Mucosa of descending colon (tissue), 3 donors: ENCODE data around the gene EIF3CL. TPM values are rescaled to one million over a fixed set of nuclear protein-coding genes. Genes with fewer than 3 reads are reported as not detected.
A peak's percentile ranks its signal among the peaks of the same experiment; 100 is the strongest.
"Not testable (repeated sequence)": the region's sequence is repeated elsewhere in the genome, so short reads cannot be mapped to it uniquely, and the experiment has no call there.

ENCODE experiments used
- ATAC-seq: fragments of 200-7000 bp; cut with Tn5 transposase; one replicate; pipeline ENCODE4 v1.9.1; 2020; ENCODE audit warnings: mild to moderate bottlenecking, moderate library complexity
- DNase-seq, 3 donors: peaks; one replicate each; pipeline ENCODE4 v3.0.0-alpha.2; 2020
- H3K36me3 ChIP-seq: fragments of 200-600 bp; one replicate; pipeline ENCODE4 v1.8.0; 2021; ENCODE audit warnings: low read depth, mild to moderate bottlenecking
- H3K4me1 ChIP-seq: fragments of 200-600 bp; one replicate; pipeline ENCODE4 v1.8.0; 2021; ENCODE audit warnings: low read depth, mild to moderate bottlenecking
- H3K4me3 ChIP-seq: fragments of 200-600 bp; one replicate; pipeline ENCODE4 v1.8.0; 2021; ENCODE audit warnings: mild to moderate bottlenecking
- H3K9me3 ChIP-seq: fragments of 200-600 bp; one replicate; pipeline ENCODE4 v1.8.0; 2021; ENCODE audit warnings: mild to moderate bottlenecking
- intact Hi-C, 2 donors: fragments of 100-400 bp; cut with DNase I in 1 of 2; cut with micrococcal nuclease in 1 of 2; formaldehyde crosslinking; loops; one replicate each; pipeline versions ENCODE4 v1.11.0 to v1.11.1; 2022; cut with DNase I, micrococcal nuclease
- long read RNA-seq, 2 donors: library from polyadenylated mRNA; unstranded; transcript quantifications; one replicate each; pipeline ENCODE4 v2.0.0, GENCODE V29; 2019 to 2021
- total RNA-seq, 3 donors: library from RNA; stranded (reverse); fragmentation: NEBNext Ultra II Directional in 2 of 3; extraction: Animal tissue kit (Norgen Biotek cat#: 25700) in 2 of 3; gene quantifications; one replicate each; pipeline versions ENCODE4 v1.2.1 to v1.2.4, GENCODE V29; 2021 to 2023
- donor health status: DM: no; HTN: no; CAD: no; lungs with moderate emphysema.
- donor health status: DM: no; HTN: no; CAD: no.
- donor health status: DM: no; HTN: yes; CAD: no.

EIF3CL gene, protein sequence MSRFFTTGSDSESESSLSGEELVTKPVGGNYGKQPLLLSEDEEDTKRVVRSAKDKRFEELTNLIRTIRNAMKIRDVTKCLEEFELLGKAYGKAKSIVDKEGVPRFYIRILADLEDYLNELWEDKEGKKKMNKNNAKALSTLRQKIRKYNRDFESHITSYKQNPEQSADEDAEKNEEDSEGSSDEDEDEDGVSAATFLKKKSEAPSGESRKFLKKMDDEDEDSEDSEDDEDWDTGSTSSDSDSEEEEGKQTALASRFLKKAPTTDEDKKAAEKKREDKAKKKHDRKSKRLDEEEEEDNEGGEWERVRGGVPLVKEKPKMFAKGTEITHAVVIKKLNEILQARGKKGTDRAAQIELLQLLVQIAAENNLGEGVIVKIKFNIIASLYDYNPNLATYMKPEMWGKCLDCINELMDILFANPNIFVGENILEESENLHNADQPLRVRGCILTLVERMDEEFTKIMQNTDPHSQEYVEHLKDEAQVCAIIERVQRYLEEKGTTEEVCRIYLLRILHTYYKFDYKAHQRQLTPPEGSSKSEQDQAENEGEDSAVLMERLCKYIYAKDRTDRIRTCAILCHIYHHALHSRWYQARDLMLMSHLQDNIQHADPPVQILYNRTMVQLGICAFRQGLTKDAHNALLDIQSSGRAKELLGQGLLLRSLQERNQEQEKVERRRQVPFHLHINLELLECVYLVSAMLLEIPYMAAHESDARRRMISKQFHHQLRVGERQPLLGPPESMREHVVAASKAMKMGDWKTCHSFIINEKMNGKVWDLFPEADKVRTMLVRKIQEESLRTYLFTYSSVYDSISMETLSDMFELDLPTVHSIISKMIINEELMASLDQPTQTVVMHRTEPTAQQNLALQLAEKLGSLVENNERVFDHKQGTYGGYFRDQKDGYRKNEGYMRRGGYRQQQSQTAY
- 100 to 1,000 TPM in 1 of 3 donors, 10 to 100 TPM in 2; 36.5 to 104 (median 52.4) TPM for total RNA-seq
- long read RNA-seq, donor 1, transcript EIF3CL-201 (21 exons, 3,085 nt), result major isoform, 6 of 19 reads
- long read RNA-seq, donor 1, partial matches to known transcripts, result 11 of 19 reads
- long read RNA-seq, donor 1, other reads (novel, unspliced or antisense), result 1 of 19 reads
- long read RNA-seq, donor 2, transcript EIF3CL-201 (21 exons, 3,085 nt), result major isoform, 5 of 19 reads
- long read RNA-seq, donor 2, partial matches to known transcripts, result 14 of 19 reads
- long read RNA-seq, donor 2, other reads (novel, unspliced or antisense), result 0 of 19 reads

DNA sequence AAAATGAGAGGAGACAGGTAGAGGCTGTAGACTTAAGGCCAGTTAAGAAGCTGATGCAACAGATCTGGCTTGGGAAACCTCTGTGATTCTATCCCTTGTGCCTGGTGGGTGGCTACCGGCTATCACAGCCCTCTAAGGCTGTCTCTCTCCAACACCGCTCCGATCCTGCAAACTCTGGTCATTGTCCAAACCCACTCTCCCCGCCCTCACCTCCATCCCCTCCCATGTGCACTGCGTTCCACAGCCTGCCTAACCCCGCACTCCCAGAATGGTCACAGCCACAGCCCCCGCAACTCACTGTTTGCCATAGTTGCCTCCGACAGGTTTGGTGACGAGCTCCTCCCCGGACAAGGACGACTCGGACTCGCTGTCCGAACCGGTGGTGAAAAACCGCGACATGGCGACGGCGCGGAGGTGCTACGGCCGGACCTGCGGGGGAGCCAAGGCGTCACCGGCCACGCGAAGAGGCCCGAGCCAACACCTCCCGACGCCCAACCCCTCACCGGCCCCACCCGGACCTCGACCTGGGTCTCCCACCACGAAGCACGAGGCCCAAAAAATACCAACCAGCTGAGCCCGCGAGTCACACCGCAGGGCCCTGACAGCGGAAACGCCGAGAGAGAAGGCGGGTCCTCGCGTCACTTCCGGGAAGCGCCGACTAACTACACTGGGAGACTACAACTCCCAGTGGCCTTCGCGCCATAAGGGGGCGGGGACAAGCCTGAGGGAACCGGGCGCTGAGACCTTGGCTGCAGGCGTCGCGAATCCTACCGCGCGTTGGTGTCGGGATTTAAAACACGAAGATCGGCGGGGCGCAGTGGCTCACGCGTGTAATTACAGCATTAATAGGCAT, at the start of gene EIF3CL:
EIF3CL (minus strand) TSS at position 622 of the 853 bp plus-strand sequence; CDS start at position 399, 223 bp downstream.
- DNase-seq, H3K4me3 ChIP-seq, H3K36me3 ChIP-seq, H3K9me3 ChIP-seq, H3K4me1 ChIP-seq, intact Hi-C loops: not testable (repeated sequence)
- peak; percentile 100 for ATAC-seq

DNA sequence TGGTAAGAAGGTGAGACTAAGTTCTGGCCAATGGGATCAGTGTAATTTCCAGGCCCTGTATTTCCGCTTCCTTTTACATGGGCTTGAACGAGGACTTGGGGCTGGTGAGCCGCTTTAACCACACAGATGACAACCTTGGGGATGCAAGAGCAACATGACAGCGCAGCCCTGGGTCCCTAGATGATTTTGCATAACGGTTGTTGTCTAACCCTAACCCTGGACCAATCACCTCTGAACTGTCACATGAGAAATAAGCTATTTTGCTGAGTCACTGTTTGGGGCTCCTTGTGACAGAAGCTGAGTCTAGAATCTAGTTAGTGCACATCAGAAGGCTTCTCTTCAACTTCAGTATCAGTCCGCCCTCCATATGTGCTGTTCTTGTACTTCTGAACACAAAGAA, 43.4 kb upstream of the EIF3CL start:
- H3K4me3 ChIP-seq, H3K36me3 ChIP-seq, intact Hi-C loops, DNase-seq, ATAC-seq, H3K4me1 ChIP-seq, H3K9me3 ChIP-seq: not testable (repeated sequence)

DNA sequence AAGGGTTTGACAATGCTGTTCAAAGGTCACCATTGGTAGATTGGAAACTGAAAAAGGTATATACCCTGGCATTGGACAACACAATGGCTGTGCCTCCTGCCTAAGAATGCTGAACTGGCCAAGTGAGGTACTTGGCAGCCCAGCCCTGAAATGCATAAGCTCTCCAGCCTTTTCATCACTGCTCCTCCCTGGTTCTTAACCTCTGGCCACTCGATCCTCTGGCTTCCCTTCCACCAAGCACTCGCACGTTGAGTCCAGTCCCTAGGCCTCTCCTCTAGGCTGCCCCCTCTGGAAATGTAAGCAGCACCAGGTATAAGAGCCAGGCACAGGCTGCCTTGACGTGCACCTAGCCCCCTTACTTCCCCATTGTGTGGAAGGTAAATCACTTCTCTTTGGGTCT, 42.7 kb upstream of the EIF3CL start:
- H3K4me1 ChIP-seq, H3K36me3 ChIP-seq, H3K4me3 ChIP-seq, DNase-seq, intact Hi-C loops, ATAC-seq, H3K9me3 ChIP-seq: not testable (repeated sequence)

DNA sequence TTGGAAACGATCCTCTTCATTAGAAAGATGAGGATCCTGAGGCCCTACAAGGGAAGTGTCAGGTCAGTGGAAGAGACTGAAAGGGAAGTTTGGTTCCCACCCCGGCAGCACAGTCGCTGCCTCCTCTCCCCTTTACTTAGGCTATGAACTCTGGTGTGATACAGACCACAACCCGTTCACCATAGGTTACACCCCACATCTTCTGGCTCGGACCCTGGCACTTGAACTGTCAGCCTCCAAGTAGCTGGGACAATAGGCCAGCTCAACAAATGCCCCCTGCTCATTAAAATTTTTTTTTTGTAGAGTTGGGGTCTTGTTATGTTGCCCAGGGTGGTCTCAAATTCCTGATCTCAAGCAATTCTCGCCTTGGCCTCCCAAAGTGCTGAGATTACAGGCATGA, 40.3 kb upstream of the EIF3CL start:
- H3K4me1 ChIP-seq, intact Hi-C loops, H3K36me3 ChIP-seq, H3K4me3 ChIP-seq, H3K9me3 ChIP-seq, ATAC-seq: not testable (repeated sequence)
- DNase-seq, result peak in 1 of 3 donors; percentile 4

DNA sequence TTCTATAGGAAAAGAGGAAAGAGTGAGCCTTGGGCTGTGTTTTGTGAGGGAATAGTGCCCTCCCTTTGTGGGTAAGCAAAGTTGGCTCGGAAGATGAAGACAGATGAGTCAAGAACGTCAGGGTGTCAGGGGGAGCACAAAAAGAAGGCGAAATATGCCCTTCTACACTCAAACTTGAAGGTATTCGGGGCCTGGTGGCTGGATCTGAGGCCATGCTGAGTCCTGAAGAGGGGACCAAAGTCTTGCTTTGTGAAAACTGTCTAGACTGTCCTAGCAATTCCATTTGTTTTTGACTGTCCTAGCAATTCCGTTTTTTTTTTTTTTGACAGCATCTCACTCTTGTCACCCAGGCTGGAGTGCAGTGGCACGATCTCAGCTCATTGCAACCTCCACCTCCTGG, 35.3 kb upstream of the EIF3CL start:
- H3K4me1 ChIP-seq, H3K36me3 ChIP-seq, DNase-seq, ATAC-seq, intact Hi-C loops, H3K4me3 ChIP-seq, H3K9me3 ChIP-seq: not testable (repeated sequence)

DNA sequence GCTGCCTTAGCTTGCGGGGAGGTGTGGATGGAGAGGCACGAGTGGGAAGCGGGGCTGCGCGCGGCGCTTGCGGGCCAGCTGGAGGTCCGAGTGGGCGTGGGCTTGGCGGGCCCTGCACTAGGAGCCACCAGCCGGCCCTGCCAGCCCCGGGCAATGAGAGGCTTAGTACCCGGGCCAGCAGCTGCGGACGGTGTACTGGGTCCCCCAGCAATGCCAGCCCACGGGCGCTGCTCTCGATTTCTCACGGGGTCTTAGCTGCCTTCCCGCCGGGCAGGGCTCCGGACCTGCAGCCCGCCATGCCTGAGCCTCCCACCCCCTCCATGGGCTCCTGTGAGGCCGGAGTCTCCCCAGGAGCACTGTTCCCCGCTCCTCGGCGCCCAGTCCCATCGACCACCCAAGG, 31.7 kb upstream of the EIF3CL start:
- H3K4me3 ChIP-seq, DNase-seq: not testable (repeated sequence)

DNA sequence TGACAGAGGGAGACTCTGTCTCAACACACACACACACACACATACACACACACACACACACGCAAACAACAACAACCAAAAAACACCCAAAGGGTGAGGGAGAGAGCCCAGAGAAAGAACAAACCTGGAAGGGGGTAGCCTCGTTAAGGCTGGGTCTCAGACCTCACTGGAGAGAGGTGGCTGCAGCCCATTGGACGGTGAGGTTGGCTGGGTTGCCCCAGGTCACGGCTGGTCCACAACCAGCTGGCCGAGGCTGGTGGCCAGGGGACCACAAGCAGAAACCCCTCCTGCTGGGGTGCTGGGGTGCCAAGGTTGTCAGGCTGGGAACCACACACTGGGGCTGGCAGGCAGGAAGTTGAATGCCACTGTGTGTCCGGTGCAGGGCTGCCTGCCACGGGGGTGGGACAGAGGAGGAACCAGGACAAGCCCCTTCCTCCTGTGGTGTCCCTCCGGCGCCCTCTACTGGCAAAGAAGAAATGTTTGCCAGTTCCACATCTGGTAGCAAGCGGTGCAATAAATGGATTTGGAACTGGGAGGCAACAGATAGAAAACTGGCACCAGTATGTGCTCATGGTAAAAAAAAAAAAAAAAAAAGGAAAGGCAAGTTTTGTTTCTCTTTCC, 22.5 kb upstream of the EIF3CL start:
- ATAC-seq, result peak; percentile 97
- H3K4me1 ChIP-seq, H3K9me3 ChIP-seq, H3K36me3 ChIP-seq, intact Hi-C loops, H3K4me3 ChIP-seq, DNase-seq: not testable (repeated sequence)

More for the DNA sequence above, 31.7 kb upstream of the EIF3CL start:
- H3K9me3 ChIP-seq, ATAC-seq, H3K4me1 ChIP-seq, intact Hi-C loops, H3K36me3 ChIP-seq: not testable (repeated sequence)

DNA sequence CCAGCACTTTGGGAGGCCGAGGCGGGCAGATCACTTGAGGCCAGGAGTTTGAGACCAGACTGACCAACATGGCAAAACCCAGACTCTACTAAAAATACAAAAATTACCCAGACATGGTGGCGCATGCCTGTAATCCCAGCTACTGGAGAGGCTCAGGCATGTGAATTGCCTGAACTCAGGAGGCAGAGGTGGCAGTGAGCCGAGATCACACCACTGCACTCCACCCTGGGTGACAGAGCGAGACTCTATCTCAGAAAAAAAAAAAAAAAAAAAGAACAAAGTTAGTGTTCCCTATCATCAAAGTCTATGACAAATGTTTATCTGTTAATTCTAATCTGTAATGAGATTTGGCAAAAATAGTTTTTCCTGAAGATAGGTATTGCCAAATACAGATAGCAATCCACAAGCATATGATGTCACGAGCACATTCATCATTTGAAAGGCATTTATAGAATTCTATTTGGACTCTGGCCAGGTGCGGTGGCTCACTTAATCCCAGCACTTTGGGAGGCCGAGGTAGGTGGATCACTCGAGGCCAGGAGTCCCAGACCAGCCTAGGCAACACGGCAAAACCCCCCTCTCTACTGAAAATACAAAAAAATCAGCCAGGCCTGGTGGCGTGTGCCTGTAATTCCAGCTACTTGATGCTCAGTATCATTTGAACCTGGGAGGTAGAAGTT, 17.6 kb upstream of the EIF3CL start:
- DNase-seq, intact Hi-C loops, H3K9me3 ChIP-seq, H3K4me1 ChIP-seq, H3K4me3 ChIP-seq, H3K36me3 ChIP-seq: not testable (repeated sequence)
- peak; percentile 69 for ATAC-seq

DNA sequence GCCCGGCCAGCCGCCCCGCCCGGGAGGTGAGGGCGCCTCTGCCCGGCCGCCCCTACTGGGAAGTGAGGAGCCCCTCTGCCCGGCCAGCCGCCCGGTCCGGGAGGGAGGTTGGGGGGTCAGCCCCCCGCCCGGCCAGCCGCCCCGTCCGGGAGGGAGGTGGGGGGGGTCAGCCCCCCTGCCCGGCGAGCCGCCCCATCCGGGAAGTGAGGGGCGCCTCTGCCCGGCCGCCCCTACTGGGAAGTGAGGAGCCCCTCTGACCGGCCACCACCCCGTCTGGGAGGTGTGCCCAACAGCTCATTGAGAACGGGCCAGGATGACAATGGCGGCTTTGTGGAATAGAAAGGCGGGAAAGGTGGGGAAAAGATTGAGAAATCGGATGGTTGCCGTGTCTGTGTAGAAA, 13.4 kb upstream of the EIF3CL start:
- ATAC-seq, H3K4me1 ChIP-seq, intact Hi-C loops, H3K36me3 ChIP-seq, H3K4me3 ChIP-seq, DNase-seq, H3K9me3 ChIP-seq: not testable (repeated sequence)

DNA sequence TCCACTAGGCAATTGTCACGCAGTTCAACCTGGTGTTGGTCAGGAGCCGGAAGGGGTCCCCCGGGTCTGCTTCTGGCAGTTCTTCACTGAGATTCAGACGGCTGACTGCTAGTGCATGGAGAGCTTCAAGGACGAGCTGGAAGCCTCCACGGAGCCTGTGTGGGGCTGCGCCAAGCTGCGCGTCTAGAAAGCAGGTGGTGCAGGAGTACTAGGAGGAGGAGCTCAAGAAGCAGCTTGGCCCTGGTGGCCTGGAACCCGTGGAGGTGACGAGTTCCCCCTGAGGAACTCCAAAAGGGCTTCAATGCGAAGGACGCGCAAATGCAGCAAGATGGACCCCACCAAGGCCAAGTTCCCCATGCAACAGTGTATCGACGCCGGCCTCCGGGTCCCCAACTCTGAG, 10.9 kb upstream of the EIF3CL start:
- DNase-seq, ATAC-seq: not testable (repeated sequence)

DNA sequence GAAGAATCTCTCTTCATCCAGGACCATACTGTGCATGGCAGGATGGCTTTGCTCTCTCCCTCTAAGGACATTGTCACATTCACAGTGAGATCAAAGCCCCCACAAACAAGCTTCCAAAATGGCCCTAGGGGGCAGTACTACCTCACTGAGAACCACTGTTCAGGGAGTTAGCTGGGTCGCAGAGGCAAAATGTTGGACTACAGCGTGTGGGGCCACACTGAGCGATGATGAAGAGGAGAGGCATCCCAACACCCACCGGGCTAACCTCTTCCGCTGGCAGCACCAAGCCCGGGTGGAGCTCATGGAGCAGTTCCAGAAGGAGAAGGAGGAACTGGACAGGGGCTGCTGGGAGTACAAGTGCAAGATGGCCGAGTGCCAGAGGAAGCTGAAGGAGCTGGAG, 9.9 kb upstream of the EIF3CL start:
- ATAC-seq, H3K4me3 ChIP-seq, DNase-seq, H3K4me1 ChIP-seq, H3K36me3 ChIP-seq, H3K9me3 ChIP-seq, intact Hi-C loops: not testable (repeated sequence)

More for the DNA sequence above, 10.9 kb upstream of the EIF3CL start:
- H3K4me1 ChIP-seq, H3K4me3 ChIP-seq, intact Hi-C loops, H3K36me3 ChIP-seq, H3K9me3 ChIP-seq: not testable (repeated sequence)

DNA sequence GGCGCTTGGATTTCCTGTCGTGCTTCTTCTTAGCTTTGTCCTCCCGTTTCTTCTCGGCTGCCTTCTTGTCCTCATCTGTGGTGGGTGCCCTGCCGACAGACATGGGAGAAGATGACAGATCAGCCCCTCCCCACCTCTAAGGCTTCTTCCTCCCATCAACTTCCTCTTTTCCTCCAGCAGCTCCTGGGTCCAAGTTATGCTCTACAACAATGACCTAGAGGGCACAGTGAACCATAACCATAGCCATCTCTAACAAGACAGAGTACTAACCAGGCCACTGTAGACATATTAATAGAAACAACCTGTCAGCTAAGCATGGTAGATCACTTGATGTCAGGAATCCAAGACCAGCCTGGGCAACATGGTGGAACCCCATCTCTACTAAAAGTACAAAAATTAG, 11.6 kb downstream of the EIF3CL start:
- ATAC-seq, H3K4me3 ChIP-seq, H3K4me1 ChIP-seq, DNase-seq, H3K36me3 ChIP-seq, H3K9me3 ChIP-seq, intact Hi-C loops: not testable (repeated sequence)
